ENCODE results near the gene FAM111A.
"Not testable (repeated sequence)": the region's sequence is repeated elsewhere in the genome, so short reads cannot be mapped to it uniquely, and the experiment has no call there.

The FAM111A gene

DNA sequence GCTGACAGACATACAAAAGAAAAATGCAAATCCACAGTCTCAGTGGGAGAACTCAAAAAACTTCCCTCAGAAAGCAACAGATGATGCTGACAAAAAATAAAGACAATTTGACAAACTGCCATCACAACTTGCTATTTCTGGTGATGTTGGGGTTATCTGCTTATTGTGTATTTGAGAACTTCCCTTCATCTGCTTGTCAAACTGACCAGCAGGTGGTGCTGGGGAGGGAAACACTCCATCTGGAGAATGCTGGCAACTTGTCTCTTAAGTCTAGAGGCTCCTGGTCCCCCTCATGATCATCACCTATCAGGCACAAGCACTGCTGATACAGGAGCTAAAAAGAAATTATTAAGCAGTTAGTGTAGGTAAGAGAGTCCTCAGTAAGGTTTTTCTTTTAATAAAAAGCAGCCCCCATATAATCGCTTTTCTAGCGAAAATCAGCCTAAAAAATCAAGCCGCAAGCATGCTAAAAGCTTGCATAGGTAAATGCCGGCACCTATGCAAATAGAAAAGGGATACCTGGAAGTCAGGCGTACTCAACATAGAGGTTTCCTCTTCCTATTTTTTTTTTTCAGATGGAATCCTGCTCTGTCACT lies 45.4 kb upstream of the FAM111A start:
- peak overlapping the region; percentile 84; the same call in 1 of the 2 replicates for H3K27ac ChIP-seq (ENCODE audit: low read length)
- DNase-seq, result peak; percentile 59
- peaks cover 17% of the 10 kb centered on the region for H3K4me1 ChIP-seq (ENCODE audit: low read length)
- H3K27me3 ChIP-seq (replicated peaks; ENCODE audit: insufficient read depth, low read length), result no peaks in the 10 kb centered on the region
- H3K4me3 ChIP-seq (ENCODE audit: low read length), result no peak overlapping the region
- H3K79me2 ChIP-seq (ENCODE audit: low read length), result no peaks in the 10 kb centered on the region
- H3F3A ChIP-seq (ENCODE audit: insufficient read depth, low read length), result peaks cover 23% of the 10 kb centered on the region
- H3K4me2 ChIP-seq (ENCODE audit: low read depth, low read length), result peak overlapping the region; percentile 49
- H3K36me3 ChIP-seq (replicated peaks; ENCODE audit: insufficient read depth, low read length), result no peaks in the 10 kb centered on the region
- no peak overlapping the region for H3K9ac ChIP-seq (ENCODE audit: low read length)
- no peak overlapping the region for H2AFZ ChIP-seq (ENCODE audit: low read length)
- H3K9me3 ChIP-seq (replicated peaks; ENCODE audit: insufficient read depth, low read length), result no peaks in the 10 kb centered on the region
- no peaks in the 10 kb centered on the region for H4K20me1 ChIP-seq (ENCODE audit: insufficient read depth, low read length)
- no peak for TF ChIP-seq EZH2 (optimal IDR thresholded peaks at IDR 0.05; ENCODE audit: low read depth, low read length)
- TF ChIP-seq, protein P1, sequence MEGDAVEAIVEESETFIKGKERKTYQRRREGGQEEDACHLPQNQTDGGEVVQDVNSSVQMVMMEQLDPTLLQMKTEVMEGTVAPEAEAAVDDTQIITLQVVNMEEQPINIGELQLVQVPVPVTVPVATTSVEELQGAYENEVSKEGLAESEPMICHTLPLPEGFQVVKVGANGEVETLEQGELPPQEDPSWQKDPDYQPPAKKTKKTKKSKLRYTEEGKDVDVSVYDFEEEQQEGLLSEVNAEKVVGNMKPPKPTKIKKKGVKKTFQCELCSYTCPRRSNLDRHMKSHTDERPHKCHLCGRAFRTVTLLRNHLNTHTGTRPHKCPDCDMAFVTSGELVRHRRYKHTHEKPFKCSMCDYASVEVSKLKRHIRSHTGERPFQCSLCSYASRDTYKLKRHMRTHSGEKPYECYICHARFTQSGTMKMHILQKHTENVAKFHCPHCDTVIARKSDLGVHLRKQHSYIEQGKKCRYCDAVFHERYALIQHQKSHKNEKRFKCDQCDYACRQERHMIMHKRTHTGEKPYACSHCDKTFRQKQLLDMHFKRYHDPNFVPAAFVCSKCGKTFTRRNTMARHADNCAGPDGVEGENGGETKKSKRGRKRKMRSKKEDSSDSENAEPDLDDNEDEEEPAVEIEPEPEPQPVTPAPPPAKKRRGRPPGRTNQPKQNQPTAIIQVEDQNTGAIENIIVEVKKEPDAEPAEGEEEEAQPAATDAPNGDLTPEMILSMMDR (IDR thresholded peaks at IDR 0.05; ENCODE audit: low read length), result peak; percentile 57
- no peaks in the 10 kb centered on the region for H3K9me2 ChIP-seq (replicated peaks; ENCODE audit: insufficient read depth, low read length)

DNA sequence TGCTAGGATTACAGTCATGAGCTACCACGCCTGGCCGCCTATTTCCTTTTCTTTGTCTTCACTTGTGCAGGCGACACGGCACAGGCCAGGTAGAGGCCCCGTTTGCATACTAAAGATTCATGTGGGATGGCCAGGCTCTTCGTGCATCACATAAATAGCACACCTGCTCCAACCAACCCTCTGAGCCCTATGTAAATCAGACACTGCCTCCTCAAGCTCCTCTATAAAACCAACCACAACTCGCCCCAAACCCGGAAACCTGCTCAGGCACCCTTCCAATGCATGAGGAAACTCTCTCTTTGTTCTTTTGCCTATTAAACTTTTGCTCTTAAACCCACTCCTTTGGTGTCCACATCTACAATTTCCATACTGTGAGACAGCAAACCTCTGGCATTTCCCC lies 44.7 kb upstream of the FAM111A start:
- H3K9me3 ChIP-seq (replicated peaks; ENCODE audit: insufficient read depth, low read length); H3K9me2 ChIP-seq (replicated peaks; ENCODE audit: insufficient read depth, low read length); H3K36me3 ChIP-seq (replicated peaks; ENCODE audit: insufficient read depth, low read length); H3K27me3 ChIP-seq (replicated peaks; ENCODE audit: insufficient read depth, low read length); H3K9ac ChIP-seq (ENCODE audit: low read length); H4K20me1 ChIP-seq (ENCODE audit: insufficient read depth, low read length); H3K4me3 ChIP-seq (ENCODE audit: low read length); H3K79me2 ChIP-seq (ENCODE audit: low read length): not testable (repeated sequence)
- Histone ChIP-seq H3F3A (ENCODE audit: insufficient read depth, low read length) (peaks cover 30% of the 10 kb centered on the region), H3K4me2 (ENCODE audit: low read depth, low read length) (peak overlapping the region; percentile 66), H3K4me1 (ENCODE audit: low read length) (peaks cover 21% of the 10 kb centered on the region), H3K27ac (ENCODE audit: low read length) (peak overlapping the region; percentile 84), H2AFZ (ENCODE audit: low read length) (0 out of 2 replicates have a peak overlapping the region, but pooled peaks have one; percentile 52)
- DNase-seq, result peak; percentile 95

DNA sequence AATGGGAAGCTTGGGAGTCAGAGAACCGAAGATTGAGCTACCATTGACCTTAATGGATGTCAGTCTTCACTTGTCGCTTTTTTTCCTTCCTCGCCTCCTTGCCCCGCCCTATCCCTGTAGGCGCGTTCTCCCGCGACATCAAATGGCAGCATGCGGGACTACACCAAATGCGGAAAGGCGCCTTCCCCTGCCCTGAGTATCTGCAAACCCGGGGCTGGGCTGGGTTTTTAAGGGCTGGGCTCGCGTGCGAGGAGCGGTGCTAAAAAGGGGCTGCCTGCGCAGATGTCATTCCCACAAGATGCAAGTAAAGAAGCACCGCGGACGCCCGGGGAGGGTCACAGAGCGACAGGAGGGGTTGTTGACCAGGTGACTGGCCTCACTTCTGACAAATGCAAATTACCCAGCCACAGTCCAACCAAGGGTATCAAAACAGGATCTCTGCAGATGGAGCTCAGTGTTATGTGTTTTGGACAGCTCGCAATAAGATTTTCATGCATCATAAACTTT lies 40.3 kb upstream of the FAM111A start:
- peaks cover 30% of the 10 kb centered on the region for H3F3A ChIP-seq (ENCODE audit: insufficient read depth, low read length)
- peaks cover 29% of the 10 kb centered on the region for H3K4me1 ChIP-seq (ENCODE audit: low read length)
- H3K36me3 ChIP-seq (replicated peaks; ENCODE audit: insufficient read depth, low read length), result no peaks in the 10 kb centered on the region
- peak overlapping the region; percentile 73 for H2AFZ ChIP-seq (ENCODE audit: low read length)
- TF ChIP-seq, protein P1 (IDR thresholded peaks at IDR 0.05; ENCODE audit: low read length), result peak; percentile 60
- no peak for TF ChIP-seq EZH2phosphoT487 (IDR thresholded peaks at IDR 0.05; ENCODE audit: low read length)
- peak; percentile 91 for DNase-seq
- peak overlapping the region; percentile 63 for H3K4me3 ChIP-seq (ENCODE audit: low read length)
- H3K9me2 ChIP-seq (replicated peaks; ENCODE audit: insufficient read depth, low read length), result no peaks in the 10 kb centered on the region
- no peaks in the 10 kb centered on the region for H3K9me3 ChIP-seq (replicated peaks; ENCODE audit: insufficient read depth, low read length)
- no peaks in the 10 kb centered on the region for H4K20me1 ChIP-seq (ENCODE audit: insufficient read depth, low read length)
- H3K27me3 ChIP-seq (replicated peaks; ENCODE audit: insufficient read depth, low read length), result no peaks in the 10 kb centered on the region
- peak overlapping the region; percentile 72 for H3K4me2 ChIP-seq (ENCODE audit: low read depth, low read length)
- peak overlapping the region; percentile 83 for H3K27ac ChIP-seq (ENCODE audit: low read length)
- peak overlapping the region; percentile 72 for H3K9ac ChIP-seq (ENCODE audit: low read length)
- peaks cover 4% of the 10 kb centered on the region for H3K79me2 ChIP-seq (ENCODE audit: low read length)
